Stimulated activated CD4-positive, alpha-beta T cell treated with anti-CD3 and anti-CD28 coated beads, Interleukin-15, amount 100 ng/mL, for 1 hour (primary cell): ENCODE data around the gene CCDC188.
"Not testable (repeated sequence)": the region's sequence is repeated elsewhere in the genome, so short reads cannot be mapped to it uniquely, and the experiment has no call there.

ENCODE experiments used
- DNase-seq, 2 donors: peaks; one replicate each; pipeline ENCODE4 v3.0.0-alpha.2; 2020; ENCODE audit warnings: low read depth in 1 of 2, low spot score in 1 of 2

The CCDC188 gene

GRCh38 chr22:20171288-20172140 is 20.7 kb upstream of the CCDC188 start:
- no peak for DNase-seq

DNA sequence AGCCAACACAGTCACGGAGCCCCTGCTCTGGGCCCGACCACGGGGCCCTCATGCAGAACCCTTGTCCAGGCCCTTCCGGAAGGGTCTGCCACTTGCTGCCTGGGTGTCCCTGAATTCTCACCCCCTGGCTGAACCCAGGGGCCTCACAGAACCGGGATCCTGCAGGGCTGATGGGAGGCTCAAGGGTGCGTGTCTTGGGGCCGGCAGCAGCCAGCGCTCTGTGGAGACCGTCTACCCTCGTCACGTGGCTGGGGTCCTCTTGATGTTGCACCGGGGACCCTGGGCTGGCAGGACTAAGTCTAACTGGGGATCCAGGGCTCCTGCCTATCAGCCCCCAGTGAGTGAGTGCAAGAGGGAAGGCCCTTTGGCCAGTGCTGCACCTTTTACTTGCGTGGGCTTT is 19.3 kb upstream of the CCDC188 start:
- DNase-seq: no peak

DNA sequence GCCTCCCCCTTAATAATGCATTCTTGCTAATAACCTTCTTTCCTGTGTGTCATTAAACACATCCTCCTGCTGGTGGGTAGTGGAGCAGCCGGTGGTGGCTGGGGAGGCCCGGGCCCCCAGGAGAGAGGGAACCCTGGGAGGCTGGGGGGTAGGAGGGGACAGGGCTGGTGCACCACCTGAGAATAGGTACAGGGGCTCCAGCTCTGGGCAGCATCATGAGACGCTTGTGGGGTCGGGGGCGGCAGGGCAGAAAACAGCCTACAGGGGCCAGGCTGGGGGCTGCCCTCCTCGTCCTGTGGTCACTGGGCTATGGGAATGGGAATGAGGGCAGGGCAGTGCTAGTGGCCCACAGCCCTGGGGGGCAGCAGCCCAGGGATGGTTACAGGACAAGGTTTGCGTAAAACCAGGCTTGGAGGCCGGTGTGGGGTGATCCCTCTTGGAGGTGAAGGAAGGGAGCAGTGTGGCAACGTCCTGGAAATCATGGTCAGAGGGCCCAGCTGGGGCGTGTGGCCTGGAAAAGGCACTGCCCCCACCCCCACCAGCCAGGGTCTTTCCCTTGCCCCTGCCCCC is 18.5 kb upstream of the CCDC188 start:
- DNase-seq: no peak

DNA sequence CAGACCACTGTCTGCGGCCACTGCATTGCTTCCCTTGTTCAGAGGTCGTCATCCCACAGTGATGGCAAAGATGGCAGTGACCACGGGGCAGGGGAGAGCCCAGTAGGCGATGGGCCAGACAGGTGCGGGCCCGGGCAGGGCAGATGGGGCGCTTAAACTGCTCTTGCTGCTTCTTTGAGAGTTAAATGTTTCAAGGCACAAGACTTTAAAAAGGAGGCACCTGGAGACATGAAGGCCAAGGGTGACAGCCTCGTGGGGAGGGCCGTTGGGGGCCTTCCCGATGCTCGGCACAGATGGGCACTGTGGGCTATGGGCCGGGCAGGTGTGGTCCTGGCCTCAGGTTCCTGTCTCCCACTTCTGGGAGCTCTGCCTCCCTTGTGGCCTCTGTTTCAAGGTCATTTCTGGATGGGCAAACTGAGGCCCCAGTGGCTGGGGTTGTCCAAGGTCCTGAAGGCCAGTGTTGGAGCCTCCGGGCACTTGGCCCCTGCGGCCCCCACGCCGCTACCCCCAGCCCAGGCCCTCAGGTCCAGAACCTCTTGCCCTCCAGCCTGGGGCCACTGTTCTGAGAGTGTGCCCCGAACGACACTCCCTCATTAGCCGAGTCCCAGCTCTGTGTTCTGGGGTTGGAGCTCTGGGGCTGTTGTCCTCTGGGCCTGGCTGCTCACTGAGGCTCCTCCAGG is 16.9 kb upstream of the CCDC188 start:
- DNase-seq: no peak

- DNase-seq: no peak
Measured at GRCh38 chr22:20166703-20167102, 15.8 kb upstream of the CCDC188 start.

DNA sequence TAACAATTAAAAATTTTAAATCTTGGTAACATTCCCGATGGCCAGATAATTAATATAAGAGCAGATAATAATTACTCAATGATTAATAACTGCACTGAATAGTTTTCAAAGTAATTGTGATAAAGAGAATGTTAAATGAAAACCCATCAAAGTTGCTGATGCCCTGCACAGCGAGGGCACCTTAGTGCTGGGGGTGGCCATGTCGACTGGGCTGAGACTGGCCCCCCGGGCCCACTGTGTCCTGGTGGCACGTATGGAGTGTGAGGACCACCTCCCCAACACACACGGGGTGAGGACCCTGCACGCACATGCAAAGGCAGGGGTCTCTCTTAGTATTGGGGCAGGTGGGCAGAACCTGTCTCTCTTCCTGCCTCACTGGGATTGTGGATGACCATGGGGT is 15.1 kb upstream of the CCDC188 start:
- no peak for DNase-seq

DNA sequence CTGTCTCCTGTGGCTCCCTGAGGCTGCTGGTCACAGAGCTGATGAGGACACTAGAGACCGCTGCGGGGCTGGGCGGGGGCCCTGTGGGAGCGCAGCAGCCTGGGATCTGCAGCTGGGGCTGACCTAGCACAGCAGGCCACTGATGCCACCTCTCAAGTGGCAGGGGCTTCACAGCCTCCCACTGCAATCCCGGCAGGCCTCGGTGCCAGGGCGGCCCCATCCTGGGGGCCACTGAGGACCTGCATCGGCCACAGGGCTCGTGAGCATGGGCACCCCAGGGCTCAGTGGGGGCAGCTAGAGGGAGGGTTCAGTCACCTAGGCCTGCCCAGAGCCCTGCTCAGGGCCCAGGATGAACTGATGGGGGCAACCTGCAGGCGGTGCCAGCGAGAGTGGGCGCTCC is 14.6 kb upstream of the CCDC188 start:
- no peak for DNase-seq

GRCh38 chr22:20164863-20165262 is 14.0 kb upstream of the CCDC188 start:
- no peak for DNase-seq

DNA sequence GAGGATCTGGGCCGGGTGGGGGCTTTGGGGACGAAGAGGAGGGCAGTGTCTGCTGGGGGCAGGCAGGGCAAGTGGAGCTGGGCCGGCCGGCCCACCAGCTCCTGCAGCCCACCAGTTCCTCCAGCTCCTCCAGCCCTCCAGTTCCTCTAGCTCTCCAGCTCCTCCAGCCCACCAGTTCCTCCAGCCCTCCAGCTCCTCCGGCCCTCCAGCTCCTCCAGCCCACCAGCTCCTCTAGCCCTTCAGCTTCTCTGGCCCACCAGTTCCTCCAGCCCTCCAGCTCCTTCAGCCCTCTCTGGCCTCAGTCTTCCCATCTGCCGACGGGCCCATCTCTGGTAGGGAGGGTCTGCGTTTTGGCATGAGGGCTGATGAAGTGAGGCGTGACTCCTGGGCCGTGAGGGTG is 9.2 kb upstream of the CCDC188 start:
- no peak for DNase-seq

DNA sequence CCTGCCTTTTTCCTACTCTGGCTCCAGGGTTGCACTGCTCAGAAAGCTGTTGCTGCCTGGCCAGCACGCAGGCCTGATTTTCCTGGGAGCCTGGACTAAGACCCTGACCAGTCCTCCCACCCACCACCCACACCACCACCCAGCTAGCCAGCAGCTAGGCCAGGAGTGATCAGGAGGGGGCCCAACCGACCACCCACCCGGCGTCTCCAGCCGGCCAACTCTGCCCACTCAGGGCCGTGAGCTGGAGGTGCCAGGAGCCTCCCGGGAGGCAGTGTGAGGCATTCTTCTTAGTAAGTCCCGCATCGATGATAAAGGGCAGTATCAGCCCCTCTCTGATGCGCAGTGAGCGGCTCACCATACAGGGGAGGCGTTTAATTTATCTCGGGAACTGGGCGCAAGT is 8.7 kb upstream of the CCDC188 start:
- DNase-seq: not testable (repeated sequence)

GRCh38 chr22:20159076-20159475 is 8.2 kb upstream of the CCDC188 start:
- DNase-seq: no peak

GRCh38 chr22:20158391-20159036 is 7.7 kb upstream of the CCDC188 start:
- DNase-seq: no peak

DNA sequence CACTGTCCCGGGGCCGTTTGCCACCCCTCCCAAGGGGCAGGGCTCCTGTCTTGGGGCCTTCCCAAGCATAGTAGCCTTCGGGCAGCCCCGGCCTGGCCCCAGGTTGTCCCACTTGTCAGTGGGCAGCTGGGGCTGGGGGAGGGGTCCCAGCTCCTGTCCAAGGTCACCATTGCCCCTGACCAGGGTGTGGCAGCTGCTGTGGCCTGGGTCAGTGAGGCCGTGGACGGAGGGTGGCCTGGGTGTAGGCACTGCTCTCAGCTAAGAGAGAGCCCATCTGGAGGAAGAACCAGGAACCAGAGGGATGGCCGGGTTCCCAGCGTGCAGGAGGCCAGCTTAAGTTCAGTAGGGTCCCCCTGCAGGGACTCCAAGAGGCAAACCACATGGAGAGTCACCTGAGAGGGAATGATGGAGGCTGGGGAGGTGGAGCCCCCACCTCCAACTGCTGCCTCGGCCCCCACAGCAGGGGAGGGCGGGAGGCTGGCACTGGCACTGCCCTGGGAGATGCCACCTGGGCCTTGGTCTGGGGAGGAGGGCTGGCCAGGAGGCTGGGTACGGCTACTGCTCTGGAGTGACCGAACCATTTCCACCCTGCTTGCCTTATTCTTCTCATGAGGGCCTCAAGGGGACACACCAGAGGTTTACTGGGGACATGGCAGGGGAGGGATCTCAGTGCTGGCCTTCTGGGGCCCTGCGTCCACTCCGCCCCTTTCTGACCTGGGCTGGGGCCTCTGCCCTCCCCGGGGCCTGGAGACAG is 6.8 kb upstream of the CCDC188 start:
- DNase-seq: no peak

DNA sequence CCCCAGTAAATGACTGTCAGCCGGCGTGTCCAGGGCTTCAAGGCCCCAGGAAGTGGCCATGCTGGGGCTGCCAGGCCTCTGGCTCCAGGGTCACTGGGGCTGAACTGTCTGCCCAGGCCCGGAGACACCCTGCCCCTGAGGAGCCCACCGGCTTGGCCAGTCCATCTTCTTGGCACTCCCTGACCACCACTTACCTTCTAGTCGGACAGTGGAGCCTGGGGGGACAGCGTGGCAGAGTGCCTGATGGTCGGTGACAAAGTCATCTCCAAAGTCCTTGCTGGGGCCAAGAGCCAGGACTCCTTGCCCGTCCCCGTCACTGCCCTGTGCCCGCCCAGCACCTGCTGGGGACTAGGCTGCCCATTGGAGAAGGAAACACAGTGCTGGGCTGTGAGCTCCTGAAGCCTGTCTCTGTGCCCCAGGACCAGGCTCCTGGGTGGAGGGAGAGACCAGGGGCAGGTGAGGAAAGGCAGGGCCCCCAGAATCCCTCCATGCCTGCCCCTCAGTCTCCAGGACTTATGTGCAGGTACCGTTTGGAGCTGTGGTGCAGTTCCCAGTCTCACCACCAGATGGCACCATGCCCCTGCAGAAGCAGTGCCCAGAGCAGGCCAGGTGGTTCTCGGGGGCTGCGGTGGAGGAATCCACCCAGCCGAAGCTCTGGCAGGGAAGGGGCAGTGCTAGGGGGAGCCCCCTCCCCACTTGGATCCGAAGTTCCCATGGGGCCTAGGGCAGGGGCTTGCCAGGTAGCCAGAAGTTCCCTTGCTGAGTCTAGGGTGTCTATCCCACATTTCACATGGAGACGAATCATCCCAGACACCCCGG is 6.0 kb upstream of the CCDC188 start:
- DNase-seq: peak; percentile 76 to 87

GRCh38 chr22:20156042-20156389 is 5.2 kb upstream of the CCDC188 start:
- no peak for DNase-seq

- DNase-seq: no peak
Measured at GRCh38 chr22:20155330-20156041, 4.6 kb upstream of the CCDC188 start.

DNA sequence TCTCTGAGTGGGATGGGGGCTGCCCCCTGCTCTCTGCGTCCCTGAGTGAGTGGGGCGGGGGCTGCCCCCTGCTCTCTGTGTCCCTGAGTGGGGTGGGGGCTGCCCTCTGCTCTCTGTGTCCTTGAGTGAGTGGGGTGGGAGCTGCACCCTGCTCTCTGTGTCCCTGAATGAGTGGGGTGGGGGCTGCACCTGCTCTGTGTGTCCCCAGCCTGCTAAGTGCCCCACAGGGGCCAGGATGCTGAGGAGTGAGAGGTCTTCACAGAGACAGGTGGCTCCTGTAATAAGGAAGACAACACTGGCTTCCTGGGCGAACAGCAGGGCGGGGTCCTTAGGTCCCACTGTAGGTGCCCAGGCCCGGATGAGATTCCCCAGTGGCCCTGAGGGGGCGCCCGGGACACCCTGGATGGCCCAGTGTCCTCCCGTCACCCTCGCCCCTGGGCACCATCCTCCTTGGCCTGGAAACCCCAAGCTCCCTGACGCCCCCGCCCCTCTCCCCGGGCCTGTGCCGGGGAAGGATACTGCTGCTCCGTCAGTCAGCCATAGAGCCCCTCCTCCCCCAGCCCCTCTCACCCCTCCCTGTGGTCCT is 3.8 kb upstream of the CCDC188 start:
- DNase-seq: no peak

GRCh38 chr22:20153945-20154344 is 3.1 kb upstream of the CCDC188 start:
- no peak for DNase-seq

- DNase-seq: no peak
Measured at GRCh38 chr22:20152464-20152890, 1.6 kb upstream of the CCDC188 start.
